ENCODE data around the gene EHD4.

The EHD4 gene

DNA sequence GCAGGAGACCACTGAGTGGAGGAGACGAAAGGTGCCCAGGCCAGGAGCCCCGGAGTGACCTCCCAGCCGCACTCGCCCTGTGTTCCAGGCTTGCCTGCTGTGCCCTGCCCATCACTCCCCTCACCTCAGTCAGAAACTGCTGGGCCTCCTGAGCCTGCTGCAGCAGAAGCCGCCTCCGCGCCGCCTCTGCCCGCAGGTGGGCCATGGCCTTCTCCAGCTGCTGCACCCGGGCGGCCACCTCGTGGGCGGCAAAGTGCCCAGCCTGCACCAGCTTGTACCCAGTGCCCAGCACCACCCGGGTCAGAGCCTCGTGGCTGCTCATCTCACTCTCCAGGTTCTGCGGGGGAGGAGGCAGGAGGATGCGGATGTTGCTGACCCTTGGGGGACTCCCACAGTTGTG lies 116.1 kb downstream of the EHD4 start:
- Histone ChIP-seq H3K9ac (ENCODE audit: low read length) (no peak overlapping the region), H3K4me2 (ENCODE audit: low read length) (no peak overlapping the region), H3K9me3 (ENCODE audit: low read length) (no peaks in the 10 kb centered on the region), H3K9me2 (ENCODE audit: low read depth, low read length) (no peaks in the 10 kb centered on the region), H3K79me2 (ENCODE audit: insufficient read depth, low read length) (no peaks in the 10 kb centered on the region), H4K20me1 (ENCODE audit: insufficient read depth, low read length) (no peaks in the 10 kb centered on the region), H3K4me3 (ENCODE audit: low read depth, low read length, poor library complexity, severe bottlenecking) (no peak overlapping the region), H3K27ac (ENCODE audit: low read depth, low read length, poor library complexity, severe bottlenecking) (no peak overlapping the region), H3K27me3 (ENCODE audit: insufficient read depth, low read length) (0 out of 2 replicates have a peak, but pooled peaks cover 10% of the 10 kb centered on the region), H3K4me1 (ENCODE audit: insufficient read depth, low read length, severe bottlenecking) (no peaks in the 10 kb centered on the region), H3F3A (ENCODE audit: insufficient read depth, low read length) (no peaks in the 10 kb centered on the region), H2AFZ (ENCODE audit: low read length) (no peak overlapping the region), H3K36me3 (ENCODE audit: insufficient read depth, low read length) (no peaks in the 10 kb centered on the region)
- no peak for TF ChIP-seq EZH2 (IDR thresholded peaks at IDR 0.05; ENCODE audit: borderline replicate concordance, low read length)
- TF ChIP-seq, protein P1, sequence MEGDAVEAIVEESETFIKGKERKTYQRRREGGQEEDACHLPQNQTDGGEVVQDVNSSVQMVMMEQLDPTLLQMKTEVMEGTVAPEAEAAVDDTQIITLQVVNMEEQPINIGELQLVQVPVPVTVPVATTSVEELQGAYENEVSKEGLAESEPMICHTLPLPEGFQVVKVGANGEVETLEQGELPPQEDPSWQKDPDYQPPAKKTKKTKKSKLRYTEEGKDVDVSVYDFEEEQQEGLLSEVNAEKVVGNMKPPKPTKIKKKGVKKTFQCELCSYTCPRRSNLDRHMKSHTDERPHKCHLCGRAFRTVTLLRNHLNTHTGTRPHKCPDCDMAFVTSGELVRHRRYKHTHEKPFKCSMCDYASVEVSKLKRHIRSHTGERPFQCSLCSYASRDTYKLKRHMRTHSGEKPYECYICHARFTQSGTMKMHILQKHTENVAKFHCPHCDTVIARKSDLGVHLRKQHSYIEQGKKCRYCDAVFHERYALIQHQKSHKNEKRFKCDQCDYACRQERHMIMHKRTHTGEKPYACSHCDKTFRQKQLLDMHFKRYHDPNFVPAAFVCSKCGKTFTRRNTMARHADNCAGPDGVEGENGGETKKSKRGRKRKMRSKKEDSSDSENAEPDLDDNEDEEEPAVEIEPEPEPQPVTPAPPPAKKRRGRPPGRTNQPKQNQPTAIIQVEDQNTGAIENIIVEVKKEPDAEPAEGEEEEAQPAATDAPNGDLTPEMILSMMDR (IDR thresholded peaks at IDR 0.05; ENCODE audit: low read length) = no peak

GRCh38 chr15:41855261-41855961 lies 116.9 kb downstream of the EHD4 start:
- Histone ChIP-seq H3K4me2 (ENCODE audit: low read length) (no peak overlapping the region), H2AFZ (ENCODE audit: low read length) (no peak overlapping the region), H3K27me3 (ENCODE audit: insufficient read depth, low read length) (0 out of 2 replicates have a peak, but pooled peaks cover 10% of the 10 kb centered on the region), H3K9me3 (ENCODE audit: low read length) (no peaks in the 10 kb centered on the region), H3K36me3 (ENCODE audit: insufficient read depth, low read length) (no peaks in the 10 kb centered on the region), H4K20me1 (ENCODE audit: insufficient read depth, low read length) (no peaks in the 10 kb centered on the region), H3K4me1 (ENCODE audit: insufficient read depth, low read length, severe bottlenecking) (no peaks in the 10 kb centered on the region), H3K79me2 (ENCODE audit: insufficient read depth, low read length) (no peaks in the 10 kb centered on the region), H3K9me2 (ENCODE audit: low read depth, low read length) (no peaks in the 10 kb centered on the region), H3K9ac (ENCODE audit: low read length) (no peak overlapping the region), H3K4me3 (ENCODE audit: low read depth, low read length, poor library complexity, severe bottlenecking) (no peak overlapping the region), H3F3A (ENCODE audit: insufficient read depth, low read length) (no peaks in the 10 kb centered on the region), H3K27ac (ENCODE audit: low read depth, low read length, poor library complexity, severe bottlenecking) (no peak overlapping the region)
- TF ChIP-seq EZH2 (IDR thresholded peaks at IDR 0.05; ENCODE audit: borderline replicate concordance, low read length) = no peak
- TF ChIP-seq, protein P1 (IDR thresholded peaks at IDR 0.05; ENCODE audit: low read length) = no peak

GRCh38 chr15:41854443-41854842 lies 117.9 kb downstream of the EHD4 start:
- no peaks in the 10 kb centered on the region for H4K20me1 ChIP-seq (ENCODE audit: insufficient read depth, low read length)
- no peak overlapping the region for H3K27ac ChIP-seq (ENCODE audit: low read depth, low read length, poor library complexity, severe bottlenecking)
- H3K4me3 ChIP-seq (ENCODE audit: low read depth, low read length, poor library complexity, severe bottlenecking) = no peak overlapping the region

More at GRCh38 chr15:41854443-41854842, 117.9 kb downstream of the EHD4 start:
- no peaks in the 10 kb centered on the region for H3K79me2 ChIP-seq (ENCODE audit: insufficient read depth, low read length)
- H3K9ac ChIP-seq (ENCODE audit: low read length) = no peak overlapping the region
- no peaks in the 10 kb centered on the region for H3K9me3 ChIP-seq (ENCODE audit: low read length)
- no peak overlapping the region for H3K4me2 ChIP-seq (ENCODE audit: low read length)
- no peaks in the 10 kb centered on the region for H3K36me3 ChIP-seq (ENCODE audit: insufficient read depth, low read length)
- no peak for TF ChIP-seq EZH2 (IDR thresholded peaks at IDR 0.05; ENCODE audit: borderline replicate concordance, low read length)
- TF ChIP-seq, protein P1 (IDR thresholded peaks at IDR 0.05; ENCODE audit: low read length) = no peak
- no peaks in the 10 kb centered on the region for H3K4me1 ChIP-seq (ENCODE audit: insufficient read depth, low read length, severe bottlenecking)
- 0 out of 2 replicates have a peak, but pooled peaks cover 10% of the 10 kb centered on the region for H3K27me3 ChIP-seq (ENCODE audit: insufficient read depth, low read length)
- H3K9me2 ChIP-seq (ENCODE audit: low read depth, low read length) = no peaks in the 10 kb centered on the region
- H2AFZ ChIP-seq (ENCODE audit: low read length) = no peak overlapping the region
- H3F3A ChIP-seq (ENCODE audit: insufficient read depth, low read length) = no peaks in the 10 kb centered on the region
